ENCODE data around the gene AMER3.

Gene AMER3

DNA sequence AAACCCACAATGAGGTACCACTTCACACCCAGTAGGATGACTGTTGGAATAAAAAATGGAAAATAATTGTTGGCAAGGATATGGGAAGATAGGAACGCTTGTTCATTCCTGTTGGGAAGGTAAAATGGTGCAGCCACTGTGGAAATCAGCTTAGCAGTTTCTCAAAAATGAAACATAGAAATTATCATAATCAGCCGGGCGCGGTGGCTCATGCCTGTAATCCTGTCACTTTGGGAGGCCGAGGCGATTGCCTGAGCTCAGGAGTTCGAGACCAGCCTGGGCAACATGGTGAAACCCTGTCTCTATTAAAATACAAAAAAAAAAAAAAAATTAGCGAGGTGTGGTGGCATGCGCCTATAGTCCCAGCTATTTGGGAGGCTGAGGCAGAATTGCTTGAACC, 23.4 kb downstream of the AMER3 start:
- no peak for DNase-seq (ENCODE audit: low read depth in 2 of 2)

DNA sequence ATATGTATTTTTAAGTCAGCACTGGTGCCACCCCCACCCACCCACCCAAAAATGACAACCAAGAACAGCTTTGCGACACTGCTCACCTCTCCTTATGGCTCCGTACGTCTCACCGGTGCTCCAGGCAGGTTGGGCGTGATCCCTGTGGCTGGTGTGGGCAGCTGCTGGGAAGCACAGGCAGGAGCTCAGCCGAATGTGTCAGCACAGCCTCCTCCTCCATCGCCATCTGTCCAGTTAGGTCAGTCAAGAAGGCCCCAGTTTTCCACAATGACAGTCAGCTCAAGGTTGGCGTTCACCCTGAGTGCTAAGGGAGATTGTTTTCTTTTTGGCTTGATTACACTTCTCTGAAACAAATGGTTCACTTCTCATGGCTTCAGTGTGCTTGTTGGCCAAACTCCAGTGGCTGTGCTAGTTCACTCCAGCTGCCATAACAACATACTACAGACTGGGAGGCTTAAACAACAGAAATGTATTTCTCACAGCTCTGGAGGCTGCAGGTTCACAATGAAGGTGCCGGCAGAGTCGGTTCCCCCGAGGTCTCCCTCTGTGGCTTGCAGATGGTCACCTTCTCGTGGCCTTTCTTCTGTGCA, 30.2 kb downstream of the AMER3 start:
- no peak for DNase-seq (ENCODE audit: low read depth in 2 of 2)

DNA sequence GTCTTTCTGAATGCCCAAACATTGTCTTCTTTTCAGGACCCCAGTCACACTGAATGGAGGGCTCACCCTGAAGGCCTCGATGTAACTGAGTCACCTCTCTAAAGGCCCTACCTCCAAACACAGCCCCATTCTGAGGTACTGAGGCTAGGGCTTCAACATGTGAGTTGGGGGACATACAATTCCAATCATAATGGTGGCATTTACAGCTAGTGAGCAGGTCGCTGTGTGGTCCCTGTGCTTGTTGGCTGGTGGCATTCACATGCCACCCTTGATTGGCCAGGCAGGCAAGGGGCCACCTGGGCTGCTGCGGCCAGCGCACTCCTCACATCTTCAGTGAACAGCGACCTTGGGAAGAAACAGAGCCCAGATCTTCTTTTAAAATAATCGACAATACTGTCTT, 30.7 kb downstream of the AMER3 start:
- DNase-seq (ENCODE audit: low read depth in 2 of 2) = no peak

DNA sequence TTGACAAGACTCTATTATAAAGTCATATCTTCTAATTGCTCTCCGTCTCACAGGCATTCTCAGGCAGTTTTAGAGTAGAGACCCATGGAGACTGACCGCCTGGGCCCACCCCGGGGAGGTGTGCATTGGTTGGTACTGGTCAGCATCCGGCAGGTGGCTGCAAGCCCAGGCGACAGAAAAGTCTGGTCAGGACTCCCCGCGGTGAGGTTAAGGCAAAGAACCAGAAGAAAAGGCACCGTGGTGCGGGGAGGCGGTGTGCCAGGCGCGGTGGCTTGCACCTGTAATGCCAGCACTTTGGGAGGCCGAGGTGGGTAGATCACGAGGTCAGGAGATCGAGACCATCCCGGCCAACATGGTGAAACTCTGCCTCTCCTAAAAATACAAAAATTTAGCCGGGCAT, 32.5 kb downstream of the AMER3 start:
- no peak for DNase-seq (ENCODE audit: low read depth in 2 of 2)

DNA sequence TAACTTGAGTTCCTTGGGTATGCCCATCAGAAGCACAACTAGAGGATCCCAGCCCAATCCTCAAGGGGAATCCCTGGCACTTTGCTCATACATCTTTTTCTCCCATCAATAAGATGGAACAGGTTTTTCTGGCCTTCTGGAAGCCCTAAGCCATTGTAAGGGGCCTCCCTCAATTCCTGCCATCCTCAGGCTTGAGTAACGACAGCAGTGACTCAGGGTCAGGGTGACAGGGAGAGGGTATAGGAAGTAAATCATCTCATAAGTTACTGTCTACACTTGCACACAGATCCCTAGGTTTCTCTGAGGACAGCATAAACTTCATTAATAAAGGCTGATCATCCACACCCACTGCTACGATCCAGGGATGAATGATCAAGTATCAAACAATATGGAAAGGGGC, 35.0 kb downstream of the AMER3 start:
- DNase-seq (ENCODE audit: low read depth in 2 of 2) = no peak

DNA sequence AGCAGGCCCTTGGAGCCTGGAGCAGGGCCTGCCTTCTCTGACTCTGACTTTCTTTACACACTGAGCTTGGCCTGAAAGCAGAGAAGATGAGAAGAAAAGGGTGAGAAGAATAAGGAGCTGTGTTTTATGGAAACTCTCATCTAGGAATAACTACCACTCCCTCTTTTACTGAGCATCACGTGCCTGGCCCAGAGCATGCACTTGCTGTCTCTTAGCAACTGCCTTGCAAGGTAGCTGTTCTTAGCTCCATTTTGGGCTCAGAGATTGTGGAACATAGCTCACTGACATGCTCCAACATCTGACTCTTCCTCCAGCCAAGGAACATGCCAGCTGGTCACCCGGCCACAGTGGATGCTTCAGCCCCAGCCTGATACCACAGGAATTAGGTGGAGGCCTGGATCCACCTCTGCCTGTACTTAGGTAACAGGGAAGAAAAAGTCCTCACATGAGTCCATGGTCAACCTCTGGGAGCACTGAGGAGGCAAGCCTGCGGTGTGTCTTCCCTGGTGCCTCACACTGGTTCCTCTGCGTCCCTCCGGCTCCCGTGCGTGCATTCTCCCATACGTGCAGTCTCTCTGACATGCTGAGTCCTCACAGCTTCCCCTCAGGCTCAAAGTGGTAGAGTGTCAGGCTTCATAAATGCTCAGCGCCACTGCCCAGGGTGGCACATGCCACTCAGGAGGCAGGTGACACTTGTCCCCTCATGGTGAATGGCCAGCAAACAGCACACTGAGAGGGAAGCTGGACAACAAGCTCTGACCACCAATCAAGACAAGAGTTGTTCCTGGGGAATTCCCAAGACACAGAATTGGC, 35.7 kb downstream of the AMER3 start:
- DNase-seq (ENCODE audit: low read depth in 2 of 2) = no peak

DNA sequence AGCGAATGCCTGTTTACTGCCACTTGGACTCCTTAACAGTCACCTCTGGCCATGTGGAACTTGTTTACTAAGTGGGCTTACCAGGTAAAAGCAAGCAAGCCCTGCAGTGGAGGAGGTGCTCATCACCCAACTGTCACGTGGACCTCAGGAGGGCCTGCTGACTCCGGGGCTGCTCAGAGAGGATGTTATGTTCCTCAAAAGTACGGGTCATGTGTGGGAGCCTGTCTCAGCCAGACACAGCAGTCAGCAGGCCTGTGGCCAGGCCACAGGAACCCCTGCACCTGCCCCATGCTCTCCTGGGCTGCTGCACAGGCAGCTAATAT, 36.2 kb downstream of the AMER3 start:
- no peak for DNase-seq (ENCODE audit: low read depth in 2 of 2)

DNA sequence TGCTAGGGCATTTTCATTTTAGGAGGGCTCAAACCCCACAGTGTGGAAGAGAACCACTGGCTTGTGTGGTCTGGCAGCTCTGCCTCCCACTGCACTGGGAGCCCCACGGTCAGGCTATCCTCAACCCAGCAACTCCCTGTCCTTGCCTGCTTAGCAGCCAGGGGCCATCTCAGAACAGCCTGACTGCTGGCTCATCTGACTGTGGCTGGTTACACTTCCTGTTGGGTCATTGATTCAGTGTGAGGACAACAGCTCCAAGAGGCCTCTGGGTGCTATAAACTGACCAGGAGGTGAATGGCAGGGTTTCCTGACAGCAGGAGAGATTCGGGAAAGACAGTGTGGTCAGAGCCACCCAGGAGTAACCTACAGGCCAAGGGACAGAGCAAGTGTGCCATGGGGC, 40.1 kb downstream of the AMER3 start:
- DNase-seq (ENCODE audit: low read depth in 2 of 2) = no peak

DNA sequence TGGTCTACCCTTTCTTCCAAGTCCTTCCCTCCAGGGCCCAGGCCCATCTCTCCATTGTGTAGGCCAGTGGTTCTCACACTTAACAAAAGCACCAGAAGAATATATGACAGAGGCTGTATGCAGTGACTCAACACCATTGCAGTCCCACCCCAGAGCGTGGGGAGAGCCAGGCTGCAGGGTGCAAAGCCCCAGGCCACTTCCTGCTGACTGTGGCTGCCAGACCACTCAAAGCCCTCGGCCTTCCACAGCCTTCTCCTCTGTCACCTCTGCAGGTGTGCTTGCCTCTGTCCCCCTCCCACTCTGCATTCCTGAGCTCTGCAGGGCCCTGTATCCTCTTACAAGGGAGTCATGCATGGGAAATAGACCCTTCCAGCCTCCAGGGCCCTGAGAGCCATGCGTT, 41.0 kb downstream of the AMER3 start:
- DNase-seq (ENCODE audit: low read depth in 2 of 2) = peak in 1 of 2 donors; percentile 8

DNA sequence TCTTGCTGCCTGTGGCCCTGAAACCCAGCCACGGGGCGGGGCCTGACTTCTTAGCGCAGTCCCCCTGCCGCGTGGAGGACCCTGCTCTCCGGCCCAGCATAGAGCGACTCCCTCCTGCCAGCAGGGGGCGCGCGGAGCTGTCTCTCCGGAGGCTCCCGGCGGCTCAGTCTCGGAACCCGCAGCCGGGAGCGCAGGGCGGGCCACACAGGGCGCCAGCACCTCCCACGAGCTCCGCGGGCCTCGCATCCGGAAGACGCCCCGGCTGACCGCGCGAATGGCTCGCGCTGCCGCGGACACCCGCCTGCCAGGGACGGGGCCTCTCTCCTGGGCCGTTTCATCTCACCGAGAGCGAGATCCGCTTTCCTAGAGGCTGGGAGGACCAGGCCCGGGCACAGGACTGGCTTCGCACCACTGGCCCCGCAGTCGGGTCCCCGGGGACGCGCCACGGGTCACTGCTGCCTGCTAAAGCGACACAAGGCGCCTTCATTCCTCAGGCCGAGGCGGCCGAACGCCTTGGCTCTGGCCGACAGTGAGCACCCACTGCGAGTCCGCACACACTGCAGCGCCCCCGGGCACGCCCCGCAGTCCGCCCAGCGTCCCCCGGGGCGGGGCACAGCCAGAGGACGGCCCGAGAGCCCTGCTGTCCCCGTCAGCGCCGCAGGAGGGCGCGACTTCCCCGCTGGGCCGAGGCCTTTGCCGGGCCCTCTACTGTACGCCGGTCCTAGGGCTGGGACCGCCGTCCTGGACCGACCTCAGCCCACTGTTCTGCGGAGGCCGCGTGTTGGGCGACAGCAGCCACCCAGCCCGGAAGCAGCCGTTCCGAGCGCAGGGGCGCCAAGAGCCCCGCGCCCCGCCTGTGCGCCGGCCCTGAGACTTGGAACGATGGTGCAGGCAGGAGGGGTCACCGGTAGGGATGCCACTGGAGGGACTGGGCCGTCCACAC, 42.4 kb downstream of the AMER3 start:
- peak; percentile 81 to 90 for DNase-seq (ENCODE audit: low read depth in 2 of 2)

DNA sequence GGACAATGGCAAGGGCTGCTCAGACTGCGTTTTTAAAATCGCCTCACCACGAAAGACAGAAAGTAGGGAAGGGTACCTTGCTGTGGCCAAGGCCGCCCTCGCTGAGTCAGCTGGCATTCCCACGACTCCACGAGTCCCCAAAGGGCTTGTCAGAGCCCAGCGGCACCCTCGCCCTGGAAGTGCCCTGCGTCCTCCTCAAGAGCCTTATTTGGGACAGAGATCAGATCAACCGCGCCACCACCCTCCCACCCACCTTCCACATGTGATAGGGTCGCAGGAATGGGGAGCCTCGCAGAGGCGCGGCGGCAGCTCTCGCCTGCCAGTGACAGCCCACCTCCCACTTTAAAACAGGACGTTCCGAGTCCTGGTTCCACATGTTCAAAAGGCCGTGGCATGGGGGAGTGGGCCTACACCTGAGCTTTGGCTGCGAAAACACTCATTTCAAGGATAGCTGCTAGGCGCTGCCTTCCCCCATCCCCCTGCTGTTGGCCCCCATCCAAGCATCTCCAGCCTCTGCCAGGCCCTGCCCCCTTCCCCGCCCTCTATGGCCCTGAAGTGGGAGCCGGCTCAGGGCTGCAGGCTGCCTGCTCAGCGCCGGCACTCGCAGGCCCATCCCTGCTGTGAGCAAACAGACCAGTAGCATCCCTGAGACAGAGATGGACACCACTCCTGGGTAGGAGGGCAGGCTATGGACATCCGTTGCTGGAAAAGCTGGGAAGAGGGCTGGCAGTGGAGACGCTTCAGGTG, 43.3 kb downstream of the AMER3 start:
- no peak for DNase-seq (ENCODE audit: low read depth in 2 of 2)

DNA sequence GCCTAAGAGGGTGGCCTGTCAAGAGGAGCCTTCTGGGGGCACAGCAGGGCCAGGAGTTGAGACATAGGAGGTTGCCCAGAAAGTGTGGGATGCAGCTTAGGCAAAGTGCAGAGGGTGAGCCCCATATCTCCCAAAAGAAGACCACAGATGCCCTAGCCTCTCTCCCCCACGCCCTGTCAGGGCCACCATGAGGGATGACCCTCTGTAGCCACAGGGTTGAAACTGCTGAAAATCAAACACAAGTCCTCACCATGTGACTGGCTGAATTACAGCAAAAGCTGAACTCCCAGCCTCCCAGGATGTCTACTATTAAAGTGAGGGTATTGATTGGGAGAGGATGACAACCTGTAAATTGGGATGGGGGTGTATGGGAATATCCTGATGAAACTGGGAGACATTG, 44.0 kb downstream of the AMER3 start:
- no peak for DNase-seq (ENCODE audit: low read depth in 2 of 2)

DNA sequence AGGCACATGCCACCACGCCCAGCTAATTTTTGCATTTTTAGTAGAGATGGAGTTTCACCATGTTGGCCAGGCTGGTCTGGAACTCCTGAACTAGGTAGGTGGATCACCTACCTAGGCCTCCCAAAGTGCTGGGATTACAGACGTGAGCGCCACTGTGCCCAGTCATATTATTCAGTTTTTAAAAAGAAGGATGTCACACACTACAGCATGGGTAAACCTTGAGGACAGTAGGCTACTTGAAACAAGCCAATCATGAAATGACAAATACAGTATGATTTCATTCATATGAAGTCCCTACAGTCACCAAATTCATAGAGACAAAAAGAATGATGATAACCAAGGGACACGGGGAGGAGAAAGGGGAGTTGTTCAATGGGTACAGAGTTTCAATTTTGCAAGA, 50.3 kb downstream of the AMER3 start:
- DNase-seq (ENCODE audit: low read depth in 2 of 2) = no peak

DNA sequence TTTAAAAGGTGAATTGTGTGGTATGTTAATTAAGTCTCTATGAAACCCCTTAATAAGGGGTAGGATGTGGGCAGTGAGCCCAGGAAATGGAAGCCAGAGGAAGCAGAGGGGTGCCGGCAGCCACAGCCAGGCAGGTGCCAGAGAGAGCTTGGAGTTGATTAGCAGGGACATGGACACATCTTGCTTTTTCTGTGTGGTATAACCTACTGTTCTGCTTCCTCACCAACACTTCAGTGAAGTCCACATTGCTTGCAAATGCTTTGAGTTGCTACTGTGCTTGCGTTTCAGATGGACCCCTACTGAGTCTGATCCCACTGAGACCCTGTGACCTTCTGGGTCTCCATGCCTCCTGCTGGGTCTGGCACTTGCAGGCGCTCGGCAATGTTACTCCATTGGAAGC, 51.0 kb downstream of the AMER3 start:
- DNase-seq (ENCODE audit: low read depth in 2 of 2) = no peak

DNA sequence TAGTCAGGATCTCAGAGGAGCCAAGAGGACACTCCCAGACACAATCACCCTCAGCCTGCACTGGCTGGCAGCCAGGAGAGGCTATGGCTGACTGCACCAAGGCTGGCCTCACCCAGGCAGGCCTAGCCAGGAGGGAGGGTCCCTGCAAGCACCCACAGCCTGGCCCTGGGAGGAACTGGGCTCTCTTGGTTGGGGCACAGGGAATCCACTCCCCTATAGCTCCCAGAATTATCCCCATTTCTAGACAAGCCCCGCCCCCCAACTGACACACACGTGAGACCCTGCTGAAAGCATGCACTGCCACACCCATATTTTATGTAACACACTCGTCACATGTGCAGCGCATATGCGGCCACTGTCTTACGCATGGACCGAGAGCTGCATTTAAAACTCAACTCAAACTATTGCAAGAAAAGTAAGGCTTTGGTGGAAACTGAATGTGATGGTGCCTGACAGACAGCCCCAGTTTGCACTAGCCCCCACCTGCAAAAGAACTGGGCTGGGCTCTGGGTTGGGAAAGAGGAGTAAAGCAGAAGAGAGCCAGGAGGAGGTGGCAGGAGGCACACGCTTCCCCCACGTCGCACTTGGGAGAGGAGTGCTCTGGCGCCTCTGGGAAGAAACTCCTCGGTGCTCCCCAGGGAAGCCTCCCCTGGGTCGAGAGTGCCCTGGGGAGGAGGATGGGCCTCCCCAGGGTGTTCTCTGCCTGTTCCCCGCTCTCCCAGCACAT, 52.5 kb downstream of the AMER3 start:
- DNase-seq (ENCODE audit: low read depth in 2 of 2) = no peak

DNA sequence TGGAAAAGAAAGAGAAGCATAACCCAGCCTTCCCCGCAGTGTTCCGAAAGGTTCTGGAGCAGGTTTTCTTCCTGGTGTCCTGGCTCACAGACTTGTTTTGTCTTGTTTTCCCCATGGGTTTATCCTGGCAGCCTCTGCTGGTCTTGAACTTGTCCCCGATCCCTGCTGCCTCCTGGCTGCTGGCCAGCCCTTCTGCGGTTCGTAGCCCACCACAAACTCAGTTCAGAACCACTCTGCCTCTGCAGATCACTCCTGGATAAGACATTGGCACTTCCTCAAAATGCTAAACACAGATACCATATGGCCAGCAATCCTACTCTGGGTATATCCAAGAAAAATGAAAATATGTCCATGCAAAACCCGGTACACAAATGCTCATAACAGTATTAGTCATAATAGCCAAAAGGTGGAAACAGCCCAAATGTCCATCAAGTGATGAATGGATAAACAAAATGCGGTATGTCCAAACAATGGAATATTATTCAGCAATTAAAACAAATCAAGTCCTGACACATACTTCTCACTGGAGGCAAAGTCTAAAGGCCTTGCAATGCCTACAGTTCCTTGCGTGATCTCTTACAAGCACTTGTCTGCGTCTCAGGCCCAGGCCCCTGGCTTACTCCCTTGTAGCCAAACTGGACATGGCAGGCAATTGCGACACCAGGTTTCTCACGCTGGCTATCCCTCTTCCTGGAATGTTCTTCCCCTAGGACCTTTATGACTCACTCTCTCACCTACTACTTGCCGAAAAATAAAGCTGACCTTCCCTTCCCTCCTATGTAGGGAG, 53.3 kb downstream of the AMER3 start:
- DNase-seq (ENCODE audit: low read depth in 2 of 2) = no peak

DNA sequence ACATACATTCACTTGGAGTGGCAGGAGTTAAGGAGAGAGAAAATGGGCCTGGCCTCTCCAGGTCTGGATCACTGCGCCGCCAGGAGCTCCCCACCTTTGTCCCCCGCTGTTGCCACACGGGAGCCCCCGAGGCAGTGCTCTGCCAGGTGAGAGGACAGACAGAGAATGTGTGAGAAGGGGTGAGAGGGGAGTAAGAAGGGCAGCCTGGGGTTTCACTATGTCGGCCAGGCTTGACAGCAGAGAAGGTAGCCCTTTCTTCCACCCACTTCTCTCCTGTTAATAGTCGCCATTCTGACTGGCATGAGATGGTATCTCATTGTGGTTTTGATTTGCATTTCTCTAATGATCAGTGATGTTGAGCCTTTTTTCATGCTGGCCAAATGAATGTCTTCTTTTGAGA, 55.1 kb downstream of the AMER3 start:
- no peak for DNase-seq (ENCODE audit: low read depth in 2 of 2)

DNA sequence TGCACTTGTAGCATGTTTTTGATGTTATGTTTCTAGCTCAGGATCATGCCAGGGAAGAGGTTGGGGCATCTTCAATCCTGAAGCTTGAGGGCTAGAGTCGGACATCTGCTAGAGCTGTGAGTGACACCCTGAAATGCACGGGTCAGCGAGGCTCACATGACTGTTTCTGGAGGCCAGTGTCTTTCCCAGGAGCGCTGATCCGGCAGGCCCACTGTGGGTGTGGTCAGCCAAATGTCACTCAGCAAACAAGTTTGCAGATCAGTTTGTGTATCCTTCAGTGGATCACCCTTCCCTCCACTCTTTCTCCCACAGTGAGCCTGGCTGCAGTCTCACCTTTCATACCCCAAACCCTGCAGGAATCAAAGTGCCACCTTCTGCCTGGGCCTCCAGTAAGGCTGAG, 58.4 kb downstream of the AMER3 start:
- DNase-seq (ENCODE audit: low read depth in 2 of 2) = no peak

DNA sequence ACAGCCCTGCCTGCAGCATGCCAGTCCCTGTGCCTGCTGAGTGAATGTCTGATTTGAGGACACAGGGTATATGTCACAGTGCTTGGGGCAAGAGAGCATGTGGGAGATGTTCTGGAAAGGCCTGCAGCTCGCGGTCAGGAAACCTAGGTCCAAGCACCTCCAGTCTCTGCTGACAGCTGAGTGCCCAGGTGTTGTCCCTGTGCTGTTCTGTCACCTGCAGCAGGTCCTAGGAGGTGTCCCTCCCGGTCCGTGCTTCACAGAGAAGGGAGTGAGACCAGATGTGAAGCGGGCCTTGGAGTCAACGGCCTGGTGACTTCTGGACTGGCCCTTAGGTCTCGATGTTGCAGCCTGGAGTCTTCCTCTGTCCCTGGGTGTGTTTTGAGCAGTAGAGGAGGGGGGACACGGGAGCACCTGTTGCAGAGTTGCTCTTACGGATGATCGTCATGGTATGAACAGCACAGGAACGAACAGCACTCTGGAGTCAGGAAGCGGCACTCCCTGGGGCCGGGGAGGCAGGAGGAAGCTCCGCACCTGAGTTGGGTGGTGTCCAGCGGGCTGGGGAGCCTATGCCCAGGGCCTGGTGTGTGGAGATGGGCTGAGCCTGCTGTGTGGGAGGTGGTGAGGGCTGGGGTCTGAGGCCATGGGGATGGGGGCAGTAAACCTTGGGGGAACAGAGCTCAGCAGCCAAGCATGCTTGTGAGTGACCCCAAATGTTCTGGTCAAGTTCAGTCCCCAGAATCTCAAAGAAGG, 59.8 kb downstream of the AMER3 start:
- no peak for DNase-seq (ENCODE audit: low read depth in 2 of 2)

Measured in stimulated activated CD8-positive, alpha-beta memory T cell treated with anti-CD3 and anti-CD28 coated beads, Interleukin-7, amount 100 ng/mL, for 1 hour (primary cell).